SK-N-MC (cell line): ENCODE measurements around the gene TPPP.

Experiments used
- DNase-seq: peaks from one replicate; pipeline ENCODE4 v3.0.0-alpha.2; 2011; ENCODE audit warnings: low read depth, low spot score
- H3K27ac ChIP-seq: fragments of 200-600 bp; sonication (generic); 2 replicates; pipeline ENCODE4 v1.5.1; 2016; ENCODE audit warnings: mixed run types
- H3K36me3 ChIP-seq: fragments of 200-600 bp; sonication (generic); 2 replicates; pipeline ENCODE4 v1.6.1; 2017; ENCODE audit warnings: antibody characterized with exemption, low read length, mixed read lengths; ENCODE audit not compliant: insufficient read depth
- H3K4me3 ChIP-seq: fragments of 200-600 bp; sonication (generic); 2 replicates; pipeline ENCODE4 v1.5.1; 2016
- H3K9ac ChIP-seq: fragments of 200-600 bp; sonication (generic); 2 replicates; pipeline ENCODE4 v1.8.0; 2017; ENCODE audit warnings: mixed run types, mixed read lengths; ENCODE audit not compliant: insufficient read length
- H3K9me3 ChIP-seq: fragments of 200-600 bp; sonication (generic); 2 replicates; pipeline ENCODE4 v1.6.1; 2017; ENCODE audit warnings: low read depth, mild to moderate bottlenecking, antibody characterized with exemption, low read length, moderate library complexity, mixed read lengths
- EZH2 ChIP-seq: fragments of 200-600 bp; sonication (generic); IDR thresholded peaks from one replicate; pipeline ENCODE4 v1.6.1; 2017; ENCODE audit warnings: antibody characterized with exemption
- FOXP2 ChIP-seq: optimal IDR thresholded peaks from 2 replicates; pipeline ENCODE3; 2011; ENCODE audit warnings: mild to moderate bottlenecking, moderate library complexity; ENCODE audit not compliant: insufficient read depth; ENCODE audit errors: extremely low read length, control extremely low read depth
- POLR2AphosphoS5 ChIP-seq: IDR thresholded peaks from 2 replicates; pipeline ENCODE4 v1.6.1; 2012; ENCODE audit warnings: mild to moderate bottlenecking, low read depth, low read length, borderline replicate concordance

The TPPP gene

DNA sequence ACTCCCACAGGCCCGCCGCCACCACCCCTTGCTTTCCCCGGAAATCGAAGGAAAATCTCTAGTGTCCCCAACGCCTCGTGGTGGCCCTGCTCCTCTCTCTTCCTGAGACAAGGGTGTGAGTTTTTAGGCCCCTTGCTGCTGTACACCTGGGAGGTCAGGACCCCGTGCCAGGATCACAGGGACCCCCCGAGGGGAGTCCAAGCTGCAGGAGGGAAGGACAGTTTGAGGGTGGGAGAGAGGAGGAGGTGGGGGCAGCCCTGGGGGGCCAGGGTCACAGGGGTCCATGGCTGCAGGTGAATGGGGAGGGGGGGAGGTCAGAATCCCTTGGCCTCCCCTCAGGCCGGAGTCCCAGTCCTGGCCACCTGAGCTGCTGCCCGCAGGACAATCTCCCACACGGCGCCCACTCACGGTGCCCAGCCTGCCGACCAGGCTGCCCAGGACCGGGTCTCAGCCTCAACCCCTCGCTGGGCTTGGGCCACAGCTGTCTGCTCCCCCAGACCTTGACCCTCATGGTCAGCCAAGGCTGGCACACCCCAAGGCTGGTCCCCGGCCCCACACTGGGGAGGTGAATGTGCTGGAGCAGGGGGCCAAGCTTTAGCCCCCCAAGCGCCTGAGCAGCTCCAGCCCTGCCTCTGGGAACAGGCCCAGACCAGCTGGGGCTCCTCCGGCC, 19.9 kb downstream of the TPPP start:
- no peak overlapping the region for H3K27ac ChIP-seq
- TF ChIP-seq POLR2AphosphoS5 = no peak
- DNase-seq = no peak
- no peaks in the 10 kb centered on the region for H3K9me3 ChIP-seq
- peak overlapping the region; percentile 56 for H3K4me3 ChIP-seq
- H3K36me3 ChIP-seq = no peaks in the 10 kb centered on the region
- no peak overlapping the region for H3K9ac ChIP-seq

DNA sequence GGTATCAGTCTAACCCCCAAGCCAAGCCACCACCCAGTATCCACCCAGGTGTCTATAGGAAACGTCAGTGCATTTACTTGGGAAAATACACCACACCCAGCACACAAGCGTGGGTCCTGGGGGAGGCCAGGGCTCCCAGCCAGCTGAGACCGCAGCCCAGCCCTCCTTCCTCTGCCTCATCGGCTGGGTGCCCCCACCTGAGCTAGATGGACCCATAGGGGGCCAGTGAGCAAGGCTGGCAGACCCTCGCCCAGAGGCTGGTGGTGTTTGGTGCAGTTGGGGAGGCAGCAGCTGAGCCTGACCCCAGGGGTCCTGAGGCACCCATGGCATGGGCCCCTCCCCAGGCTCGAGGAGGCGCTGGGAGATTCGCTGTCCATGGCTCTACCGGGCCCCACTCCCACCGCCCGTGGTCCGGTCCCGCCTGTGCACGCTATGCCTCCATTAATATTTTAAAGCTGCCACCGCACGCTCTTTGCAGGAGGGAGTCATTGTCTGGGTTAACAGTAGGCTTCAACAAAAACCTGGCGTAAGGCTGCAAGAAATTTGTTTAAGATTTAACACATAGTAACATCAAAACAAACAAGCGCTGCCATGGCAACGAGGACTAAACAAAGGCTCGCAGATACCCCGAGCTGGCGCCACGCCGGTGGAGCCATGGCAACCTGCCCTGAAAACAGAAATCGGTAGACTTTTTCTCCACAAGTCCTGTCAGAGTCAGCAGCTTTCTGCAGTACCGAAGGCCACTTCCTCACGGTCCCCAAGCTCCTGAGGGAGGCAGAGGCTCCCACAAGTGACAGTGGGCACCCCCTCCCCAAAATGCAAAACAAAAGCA, 20.6 kb downstream of the TPPP start:
- peak overlapping the region; percentile 56 for H3K4me3 ChIP-seq
- H3K9ac ChIP-seq = no peak overlapping the region
- no peak overlapping the region for H3K27ac ChIP-seq
- H3K36me3 ChIP-seq = no peaks in the 10 kb centered on the region
- peak; percentile 45 for DNase-seq
- no peaks in the 10 kb centered on the region for H3K9me3 ChIP-seq
- TF ChIP-seq EZH2 (no peak), POLR2AphosphoS5 (no peak)

DNA sequence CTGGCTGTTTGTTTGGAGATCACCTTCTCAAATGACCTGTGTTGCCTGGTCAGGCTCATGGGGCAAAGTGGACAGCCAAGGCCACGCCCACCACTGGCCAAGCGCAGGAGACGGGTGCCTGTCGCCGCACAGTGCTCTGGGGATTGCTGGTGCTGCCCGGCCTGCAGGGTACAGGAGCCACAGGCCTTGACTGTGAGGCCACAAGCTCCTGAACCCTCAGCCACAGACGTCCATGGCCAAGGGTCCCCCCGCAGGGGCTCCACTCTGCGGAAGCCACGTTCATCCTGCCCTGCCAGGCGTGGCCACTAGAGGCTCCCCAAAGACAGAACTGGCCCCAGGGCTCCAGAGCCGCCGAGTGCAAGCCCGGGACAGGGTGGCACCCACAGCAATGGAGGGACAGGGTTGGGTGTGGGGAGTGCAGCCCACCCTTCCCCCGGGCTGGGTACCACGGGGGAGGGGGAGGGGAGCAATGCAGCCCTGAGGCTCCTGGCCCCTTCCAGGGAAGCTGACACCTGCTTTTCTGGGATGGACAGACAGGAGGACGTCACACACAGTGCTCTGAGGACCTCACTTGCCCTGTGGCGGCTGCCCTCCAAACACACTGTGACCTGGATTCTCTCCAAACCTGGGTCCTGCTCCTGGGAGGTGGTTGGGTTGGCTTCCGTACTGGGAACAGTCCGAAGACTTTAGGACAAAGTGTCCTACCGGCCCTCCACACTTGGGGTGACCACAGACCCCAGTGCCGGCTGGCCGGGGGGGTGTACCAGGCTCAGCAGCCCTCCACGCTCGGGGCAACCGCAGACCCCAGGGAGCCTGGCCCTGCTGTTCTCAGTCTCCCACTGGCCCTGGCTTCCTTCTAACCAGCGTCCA, 21.5 kb downstream of the TPPP start:
- no peak for TF ChIP-seq FOXP2
- no peak for TF ChIP-seq EZH2
- no peak for TF ChIP-seq POLR2AphosphoS5
- H3K9me3 ChIP-seq = no peaks in the 10 kb centered on the region
- no peak overlapping the region for H3K4me3 ChIP-seq
- no peak for DNase-seq
- H3K36me3 ChIP-seq = no peaks in the 10 kb centered on the region
- no peak overlapping the region for H3K9ac ChIP-seq
- H3K27ac ChIP-seq = no peak overlapping the region

DNA sequence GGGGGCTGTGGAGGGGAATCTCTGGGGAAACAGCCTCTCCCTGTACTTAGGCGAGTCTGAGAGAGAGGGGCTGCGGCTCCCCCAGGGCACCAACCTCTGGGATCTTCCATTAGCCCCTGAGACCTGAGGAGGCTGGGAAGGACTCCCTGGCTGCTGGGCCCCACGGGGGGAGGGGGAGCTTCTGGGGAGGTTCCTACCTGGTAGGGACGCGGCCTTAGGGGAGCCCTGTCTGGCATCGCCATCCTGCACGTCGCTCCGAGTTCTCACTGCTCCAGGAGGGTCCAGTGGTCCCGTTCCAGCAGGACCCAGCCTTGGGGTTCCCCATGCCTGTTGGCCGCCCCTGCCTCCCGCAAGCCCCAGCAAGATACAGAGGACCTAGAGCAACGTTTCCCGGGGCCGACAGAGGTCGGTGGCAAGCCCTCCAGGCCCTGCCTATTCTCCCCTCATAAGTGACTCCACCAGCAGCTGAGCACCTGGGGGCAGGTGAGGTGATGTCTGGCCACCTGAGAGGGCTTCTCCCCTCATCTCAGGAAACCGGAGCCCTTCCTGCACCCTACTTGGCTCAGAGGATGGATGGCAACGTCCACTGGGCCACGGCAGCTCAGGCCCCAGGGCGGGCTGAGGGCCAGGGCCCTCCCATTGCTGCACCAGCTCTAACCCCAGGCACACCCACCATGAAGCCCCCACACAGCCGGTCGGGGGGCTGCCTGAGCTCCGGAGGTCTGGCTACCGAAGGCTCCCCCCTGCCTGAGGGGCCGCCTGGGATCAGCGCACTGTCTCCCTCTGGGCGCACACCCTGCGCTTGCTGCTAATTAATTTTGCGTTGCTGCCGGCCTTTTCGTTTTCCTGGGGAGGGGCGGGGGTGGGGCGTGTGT, 22.5 kb downstream of the TPPP start:
- TF ChIP-seq POLR2AphosphoS5 = no peak; the same call in 1 of the 2 replicates
- no peak for TF ChIP-seq EZH2
- no peak for TF ChIP-seq FOXP2
- no peaks in the 10 kb centered on the region for H3K36me3 ChIP-seq
- H3K9ac ChIP-seq = no peak overlapping the region
- H3K4me3 ChIP-seq = no peak overlapping the region
- no peak for DNase-seq
- H3K27ac ChIP-seq = no peak overlapping the region
- H3K9me3 ChIP-seq = no peaks in the 10 kb centered on the region

- Histone ChIP-seq H3K9me3 (no peaks in the 10 kb centered on the region), H3K4me3 (no peak overlapping the region), H3K36me3 (no peaks in the 10 kb centered on the region), H3K9ac (no peak overlapping the region), H3K27ac (no peak overlapping the region)
- no peak for DNase-seq
- TF ChIP-seq EZH2 (no peak), POLR2AphosphoS5 (no peak), FOXP2 (no peak)
Observed at GRCh38 chr5:669842-670395, 23.2 kb downstream of the TPPP start.

DNA sequence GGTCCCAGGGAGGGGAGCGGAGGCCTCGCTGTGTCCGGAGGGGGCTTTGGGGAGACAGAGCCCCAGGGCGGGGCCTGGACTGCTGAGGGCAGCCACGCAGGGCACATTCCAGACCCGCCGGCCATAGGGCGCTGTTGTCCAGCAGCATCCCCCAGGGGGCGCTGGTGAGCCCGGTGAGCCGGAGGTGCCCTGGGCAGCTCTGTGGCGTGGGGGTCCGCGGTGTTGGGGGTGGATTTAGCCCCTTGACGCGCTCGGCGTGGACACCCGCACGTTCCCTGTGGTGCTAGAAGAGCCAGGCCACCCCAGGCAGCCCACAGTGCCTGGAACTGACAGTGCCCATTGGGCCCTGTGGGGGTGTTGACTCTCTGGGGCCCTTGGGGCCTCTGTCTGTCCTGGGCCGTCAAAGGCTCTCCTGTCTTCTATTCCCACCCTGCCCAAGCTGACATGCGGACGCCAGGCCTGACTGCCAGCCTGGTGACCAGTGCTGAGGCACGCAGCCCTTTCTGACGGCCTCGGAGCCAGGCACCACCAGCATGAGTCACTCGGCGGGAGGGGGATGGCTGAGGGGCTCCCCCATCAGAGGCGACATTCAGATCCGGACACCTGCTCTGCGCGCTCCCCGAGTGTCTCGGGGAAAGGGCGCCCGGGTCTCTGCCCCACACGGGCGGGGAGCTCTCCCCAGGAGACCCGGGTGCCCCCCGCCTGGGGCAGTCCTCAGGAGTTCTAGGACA, 23.9 kb downstream of the TPPP start:
- no peak for DNase-seq
- Histone ChIP-seq H3K27ac (no peak overlapping the region), H3K9me3 (no peaks in the 10 kb centered on the region), H3K4me3 (no peak overlapping the region), H3K9ac (no peak overlapping the region), H3K36me3 (no peaks in the 10 kb centered on the region)
- no peak for TF ChIP-seq POLR2AphosphoS5

- H3K36me3 ChIP-seq = no peaks in the 10 kb centered on the region; the same call in 1 of the 2 replicates
- H3K27ac ChIP-seq = no peak overlapping the region
Observed at GRCh38 chr5:668283-668995, 24.7 kb downstream of the TPPP start.

More at GRCh38 chr5:668283-668995, 24.7 kb downstream of the TPPP start:
- Histone ChIP-seq H3K9ac (no peak overlapping the region), H3K4me3 (no peak overlapping the region), H3K9me3 (no peaks in the 10 kb centered on the region)
- no peak for DNase-seq
- TF ChIP-seq POLR2AphosphoS5 = no peak
- TF ChIP-seq FOXP2 = no peak
- TF ChIP-seq EZH2 = no peak
